ENCODE measurements around the gene ANKMY2.

- TF ChIP-seq CTCF (IDR thresholded peaks at IDR 0.05) = no peak
- TF ChIP-seq POLR2AphosphoS5 (IDR thresholded peaks at IDR 0.05; ENCODE audit: insufficient read depth in 1 of 2, low read depth in 1 of 2) = no peak
Measured at GRCh38 chr7:16677978-16678494, 32.5 kb upstream of the ANKMY2 start.

All from vagina (tissue), 2 donors.